8988T (cell line): ENCODE measurements around the gene TFE3.
A peak's percentile ranks its signal among the peaks of the same experiment; 100 is the strongest.

Experiments used
- DNase-seq: peaks from one replicate; pipeline ENCODE4 v3.0.0; 2011

TFE3 gene

DNA sequence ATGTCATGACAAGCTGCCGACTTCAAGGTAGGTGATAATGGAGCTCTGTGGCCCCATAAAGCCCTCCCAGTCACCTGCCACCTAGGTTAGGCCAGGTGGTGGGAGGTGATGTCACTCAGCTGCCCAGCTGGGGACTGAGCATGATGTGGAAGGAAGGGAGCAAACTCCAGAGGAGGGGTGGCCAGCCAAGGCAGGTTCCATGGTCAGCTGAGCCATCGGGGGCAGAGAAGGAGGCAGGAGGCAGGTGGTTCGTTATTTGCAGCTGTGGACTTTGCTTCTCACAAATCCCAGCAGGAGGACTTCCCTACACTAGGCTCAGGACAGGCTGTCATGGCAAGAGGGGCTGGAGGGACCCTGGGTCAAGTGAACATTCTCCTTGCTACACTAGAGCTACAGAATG lies 17.8 kb upstream of the TFE3 start:
- DNase-seq = no peak

DNA sequence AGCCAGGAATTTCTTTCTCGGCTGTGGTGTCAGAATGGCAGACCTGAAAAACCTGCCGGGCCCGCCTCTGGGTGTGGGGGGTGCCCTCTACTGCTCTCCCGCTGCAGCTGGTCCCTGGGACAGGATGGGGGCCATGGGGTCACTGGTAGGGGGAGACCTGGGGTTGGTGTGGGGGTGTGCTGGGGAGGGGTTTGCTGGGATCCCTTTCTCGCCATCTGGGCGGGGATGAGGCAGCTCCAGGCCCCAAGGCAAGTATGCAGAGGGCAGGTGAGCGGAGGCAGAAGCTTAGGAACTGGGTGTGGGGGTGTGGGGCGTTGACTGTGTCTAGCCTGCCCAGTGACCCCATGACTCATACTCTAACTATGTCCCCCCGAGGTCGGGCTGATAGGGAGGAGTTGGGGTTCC lies 16.5 kb upstream of the TFE3 start:
- peak; percentile 28 for DNase-seq

DNA sequence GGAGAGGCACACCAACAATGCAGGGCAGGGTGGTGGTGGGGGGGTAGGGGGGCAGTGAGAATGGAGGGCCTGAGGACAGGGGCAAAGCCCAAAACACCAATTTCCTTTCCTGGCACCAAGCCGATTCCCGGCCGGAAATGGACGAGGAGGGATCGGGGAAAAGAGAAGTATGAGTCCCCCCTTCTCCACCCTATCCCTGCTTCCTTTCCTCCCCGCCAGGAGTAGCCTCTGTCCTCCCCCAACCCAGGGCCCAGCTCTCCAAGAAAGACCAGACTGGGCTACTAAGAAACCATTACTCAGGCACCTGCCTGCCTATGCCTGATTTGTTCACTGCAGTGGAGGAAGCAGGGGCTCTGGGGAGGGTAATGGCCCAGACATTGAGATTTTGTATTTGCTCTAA lies 16.0 kb upstream of the TFE3 start:
- DNase-seq = no peak

DNA sequence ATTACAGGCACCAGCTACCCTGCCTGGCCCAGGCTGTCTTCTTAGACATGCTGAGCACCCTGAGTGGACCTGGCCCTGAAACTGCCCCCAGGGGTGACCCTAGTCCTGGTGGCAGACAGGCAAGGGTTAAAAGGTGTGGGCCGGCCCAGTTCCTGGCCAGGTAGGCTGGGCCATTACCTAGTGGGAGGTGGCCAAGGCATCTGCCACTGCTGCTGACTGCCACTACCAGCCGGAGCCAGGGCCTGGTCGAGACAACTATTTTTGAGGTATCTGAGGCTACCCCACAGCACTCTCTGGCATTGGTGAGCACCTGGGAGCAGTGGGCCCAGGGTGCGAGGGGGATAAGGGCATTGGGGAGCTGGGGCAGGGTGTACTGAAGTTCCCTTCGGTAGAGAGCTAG lies 15.6 kb upstream of the TFE3 start, which contains the start of gene CCDC120:
Gene CCDC120, plus strand, starts transcription at position 206 of the 400 bp plus-strand sequence. CDS start 3,043 bp downstream, outside the sequence.
- DNase-seq = no peak

DNA sequence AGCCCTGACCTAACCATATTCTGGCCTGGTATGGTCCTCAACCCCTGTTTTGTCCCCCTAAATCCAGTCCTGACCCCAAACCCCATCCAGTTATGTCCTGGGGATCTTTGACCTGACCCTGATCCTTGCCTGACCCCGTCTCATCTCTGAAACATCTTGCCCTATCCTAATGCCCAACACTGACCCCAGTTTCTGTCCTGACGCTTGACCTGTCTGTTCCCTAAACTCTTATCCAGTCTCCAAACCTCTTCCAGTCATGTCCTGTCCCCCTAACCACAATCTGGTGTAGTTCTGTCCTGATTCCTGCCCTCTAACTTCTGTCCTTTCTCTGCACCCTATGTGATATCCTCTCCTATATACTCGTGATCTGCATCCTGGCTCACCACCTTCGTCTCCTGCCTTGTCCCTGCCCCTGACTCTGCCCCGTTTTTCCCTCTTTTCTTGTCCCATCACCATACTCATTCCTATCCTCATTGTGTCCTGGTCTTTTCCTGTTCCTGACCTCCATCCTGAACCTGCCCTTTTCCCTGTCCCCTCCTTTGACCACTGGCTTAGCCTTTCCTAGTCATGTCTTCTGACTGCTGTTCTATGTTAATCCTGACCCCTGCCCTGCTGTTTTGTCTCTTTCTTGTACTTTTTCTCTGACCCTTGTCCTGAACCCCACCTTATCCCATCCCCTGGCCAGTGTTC lies 11.1 kb upstream of the TFE3 start:
- no peak for DNase-seq

DNA sequence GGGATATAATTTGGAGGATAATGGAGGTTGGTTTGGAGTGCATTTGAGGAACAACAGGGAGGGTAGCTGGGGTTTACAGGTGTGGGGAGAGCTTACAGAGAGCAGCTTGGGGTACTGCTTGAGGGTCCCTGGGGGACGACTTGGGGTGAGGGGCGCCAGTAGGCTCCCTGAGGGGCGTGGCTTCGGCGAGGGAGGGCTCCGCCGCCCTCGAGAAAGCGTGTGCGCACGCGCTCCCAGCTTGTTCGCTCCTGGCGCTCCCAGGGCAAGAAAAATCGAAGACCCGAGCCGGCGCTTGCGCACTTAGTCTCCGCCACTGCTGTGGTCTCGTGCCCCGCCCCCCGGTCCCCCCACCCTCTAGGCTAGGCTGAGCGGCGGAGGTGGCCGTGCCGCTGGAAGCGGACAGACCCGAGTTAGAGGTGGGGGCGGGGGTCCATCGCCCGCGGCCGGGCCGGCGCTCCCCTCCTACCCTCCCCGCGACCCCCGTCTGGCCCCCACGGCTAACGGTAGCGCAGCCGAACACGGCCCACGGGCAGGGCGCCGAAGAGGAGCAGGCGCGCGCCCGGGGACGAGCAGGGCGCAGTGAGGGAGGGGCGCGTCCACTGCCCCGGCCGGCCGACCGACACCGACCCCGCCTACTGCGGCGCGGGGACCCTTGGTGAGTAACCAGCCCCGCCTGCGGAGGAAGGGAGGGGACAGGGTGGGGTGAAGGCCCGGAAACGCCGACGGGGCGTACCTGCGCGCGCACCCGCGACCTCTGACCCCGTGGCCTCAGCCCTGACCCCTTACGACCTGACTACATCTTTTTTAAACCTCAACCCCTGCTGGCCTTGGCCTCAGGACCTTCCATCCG lies 10.3 kb upstream of the TFE3 start:
- DNase-seq = peak; percentile 72

DNA sequence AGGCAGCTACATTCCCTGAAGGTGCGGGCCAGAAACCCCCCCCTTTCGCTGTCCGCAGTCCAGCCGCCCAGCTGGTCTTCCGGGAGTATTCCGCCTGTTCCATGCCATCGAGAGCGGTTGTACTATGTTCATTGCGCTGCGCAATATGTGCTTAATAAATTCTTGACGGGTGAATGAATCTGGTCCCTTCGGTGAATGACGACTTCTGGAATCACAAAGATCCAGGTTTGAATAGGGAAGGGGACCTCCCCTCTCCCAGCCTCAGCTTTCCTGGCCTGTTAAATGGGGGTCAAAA lies 777 bp upstream of the TFE3 start:
- DNase-seq = no peak

DNA sequence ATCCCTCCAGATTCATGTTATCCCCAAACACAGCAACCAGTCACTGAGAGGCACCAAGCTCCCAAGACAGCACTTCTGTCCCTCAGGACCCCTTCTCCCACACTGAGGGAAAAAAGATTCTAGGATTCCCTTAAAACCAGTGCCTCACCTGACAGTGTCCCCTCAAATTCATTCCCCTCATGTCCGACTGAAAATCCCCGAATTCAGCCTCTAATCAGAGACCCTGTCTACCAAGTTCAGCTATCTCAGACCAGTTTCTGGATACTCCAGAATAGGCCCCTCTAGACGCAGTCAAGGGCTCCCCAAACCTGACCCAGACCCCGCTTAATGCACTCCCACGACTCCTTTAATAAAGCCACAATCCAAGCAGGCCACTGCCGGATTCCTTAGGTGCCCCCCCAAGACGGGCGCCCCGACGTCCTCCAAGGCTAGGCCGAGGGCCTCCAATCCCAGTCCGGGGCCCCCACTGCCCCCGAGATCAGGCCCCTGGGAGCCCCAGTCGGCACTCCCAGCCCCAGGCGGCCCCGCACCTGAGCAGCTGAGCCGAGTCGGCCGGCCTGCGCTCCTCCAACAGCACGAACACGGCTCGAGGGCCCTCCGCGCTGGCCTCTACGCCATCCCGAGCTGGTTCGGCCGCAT lies 457 bp downstream of the TFE3 start:
- no peak for DNase-seq

DNA sequence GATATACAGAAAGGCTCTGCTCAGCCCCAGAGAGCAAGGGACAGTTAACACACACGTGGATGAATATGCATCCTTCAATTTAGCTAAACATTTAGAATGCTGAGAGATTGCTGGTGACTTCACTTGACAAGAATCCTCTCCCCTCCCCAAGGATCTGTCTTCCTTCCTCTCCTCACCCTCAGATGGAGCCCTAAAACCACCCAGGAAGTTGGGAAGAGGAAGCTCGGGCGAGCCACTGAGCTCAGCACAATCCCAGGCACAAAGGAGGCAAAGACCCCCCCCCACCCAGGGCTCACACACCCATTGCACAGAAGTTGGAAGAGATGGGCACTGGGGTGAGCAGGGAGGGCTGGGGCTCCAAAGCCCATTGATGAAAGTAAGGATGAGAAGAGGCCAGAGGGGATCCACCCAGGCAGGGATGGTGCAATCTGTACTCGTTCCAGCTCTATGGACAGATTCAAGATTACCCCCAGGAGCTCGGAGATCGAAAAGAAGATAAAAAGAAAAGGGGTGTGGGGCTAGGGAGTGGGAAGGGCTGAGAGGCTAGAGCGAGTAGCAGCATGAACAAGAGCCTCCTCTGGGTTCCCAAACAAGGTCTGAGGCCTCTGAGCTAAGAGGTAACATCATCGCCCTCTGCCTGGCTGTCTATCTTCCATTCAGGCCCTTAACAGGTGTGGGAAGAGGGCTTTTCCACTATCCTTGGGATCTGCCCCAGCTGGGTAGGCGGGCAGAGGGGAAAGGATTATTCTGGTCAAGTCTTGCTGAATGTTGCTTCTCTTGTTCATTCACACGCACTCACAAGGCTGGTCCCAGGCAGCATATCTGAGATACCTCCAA lies 1.2 kb downstream of the TFE3 start:
- no peak for DNase-seq

DNA sequence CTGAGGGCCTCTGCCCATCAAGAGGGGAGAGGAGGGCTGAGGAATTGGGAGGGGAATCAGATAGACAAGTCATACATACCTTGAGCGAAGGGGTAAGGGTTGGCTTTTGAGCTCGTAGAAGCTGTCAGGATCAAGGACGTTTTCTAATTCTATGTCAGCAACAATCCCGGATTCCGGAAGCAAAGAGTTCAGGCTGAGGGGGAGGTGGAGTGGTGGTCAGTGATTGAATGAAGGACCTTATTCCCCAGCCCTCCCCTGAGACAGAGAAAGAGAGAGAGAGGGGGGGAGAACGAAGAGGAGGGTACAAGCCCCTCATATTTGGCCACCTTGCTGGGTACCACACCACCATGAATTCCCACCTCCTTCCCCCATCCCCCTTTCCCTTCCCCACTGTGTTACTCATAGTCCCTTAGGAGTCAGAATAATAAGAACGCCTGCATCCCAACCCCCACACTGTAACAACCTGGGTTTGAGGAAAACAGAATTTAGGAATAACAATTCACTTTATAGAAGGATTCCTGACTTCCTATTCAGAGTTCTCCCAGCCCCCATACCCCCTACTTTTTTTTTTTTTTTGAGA lies 2.7 kb downstream of the TFE3 start:
- no peak for DNase-seq

DNA sequence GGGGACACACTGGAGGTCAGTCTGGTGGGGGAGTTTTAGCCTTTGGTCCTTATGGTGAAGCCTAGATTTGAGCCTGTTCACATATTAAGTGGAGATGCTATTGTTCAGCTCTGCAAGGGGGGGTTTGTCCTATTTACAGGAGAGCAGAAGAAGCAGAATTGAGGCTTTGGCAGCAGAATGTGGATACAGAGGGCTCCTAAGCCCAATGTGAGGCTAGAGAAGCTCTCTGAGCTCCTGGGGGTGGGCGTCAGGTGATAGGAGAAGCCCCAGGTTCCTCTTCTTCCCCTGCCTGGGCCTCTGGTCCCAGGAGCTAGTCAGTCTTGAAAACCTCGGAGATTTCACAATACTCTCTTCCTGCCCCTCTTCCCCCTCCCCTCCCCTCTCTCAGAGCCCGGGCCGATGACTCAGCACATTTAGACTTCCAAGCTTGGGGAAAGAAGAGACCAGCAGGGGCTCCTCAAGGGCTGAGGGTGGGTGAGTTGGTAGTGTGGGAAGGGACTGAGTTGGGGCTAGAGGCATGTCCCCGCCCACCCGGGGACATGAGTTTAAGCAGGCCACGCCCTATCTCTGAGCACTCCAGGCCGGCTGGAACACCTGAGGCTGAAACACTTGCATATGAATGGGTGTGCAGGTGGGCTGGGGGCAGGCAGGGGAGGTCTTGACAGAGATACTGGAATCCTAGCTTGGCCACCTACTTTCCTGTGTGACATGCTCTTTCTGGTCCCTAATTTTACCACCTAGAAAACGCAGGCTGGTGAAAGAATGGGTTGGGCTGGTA lies 3.4 kb downstream of the TFE3 start:
- peak; percentile 80 for DNase-seq

DNA sequence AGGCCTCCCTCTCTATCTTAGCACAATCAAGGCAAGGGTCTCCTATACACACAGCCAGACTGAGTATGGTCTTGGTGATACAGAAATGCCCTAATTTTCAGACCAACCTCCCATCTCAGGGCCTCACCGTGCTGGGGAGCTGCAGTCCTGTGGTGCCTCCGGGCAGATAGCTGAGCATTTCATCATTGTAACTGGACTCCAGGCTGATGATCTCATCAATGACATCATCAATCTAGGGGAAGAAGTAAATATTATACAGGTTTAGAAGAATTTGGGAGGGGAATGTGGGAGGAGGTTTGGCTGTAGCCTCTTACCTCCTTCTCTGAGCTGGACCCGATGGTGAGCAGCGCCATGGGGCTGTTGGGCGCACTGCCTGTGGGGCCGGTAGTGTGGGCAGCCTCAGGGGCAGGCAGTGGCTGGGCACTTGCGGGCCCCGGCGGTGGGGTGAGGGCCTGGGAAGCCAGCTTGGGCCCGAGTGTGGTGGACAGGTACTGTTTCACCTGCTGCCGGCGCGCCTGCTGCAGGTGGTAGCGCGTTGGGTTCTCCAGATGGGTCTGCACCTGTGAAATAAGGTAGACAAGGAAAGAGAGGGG lies 5.2 kb downstream of the TFE3 start:
- no peak for DNase-seq

DNA sequence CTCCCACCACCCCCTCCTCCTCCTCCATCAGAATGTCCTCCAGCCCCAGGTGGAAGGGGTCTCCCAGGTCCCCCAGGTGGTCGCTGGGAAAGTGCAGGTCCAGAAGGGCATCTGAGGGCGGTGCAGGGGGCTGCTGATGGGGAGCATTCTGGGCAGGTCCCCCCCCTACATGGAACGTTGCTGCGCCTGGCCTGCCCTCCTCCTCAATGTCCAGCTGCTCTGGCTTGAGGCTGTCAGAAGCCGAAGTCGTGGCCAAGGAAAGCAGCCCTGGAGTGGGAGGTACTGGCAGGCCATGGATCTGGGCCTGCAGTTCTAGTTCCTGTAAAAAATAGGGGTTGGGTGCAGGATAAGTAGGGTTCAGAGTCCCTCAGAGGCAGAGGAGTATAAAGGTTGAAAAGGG lies 12.9 kb downstream of the TFE3 start:
- DNase-seq = no peak

DNA sequence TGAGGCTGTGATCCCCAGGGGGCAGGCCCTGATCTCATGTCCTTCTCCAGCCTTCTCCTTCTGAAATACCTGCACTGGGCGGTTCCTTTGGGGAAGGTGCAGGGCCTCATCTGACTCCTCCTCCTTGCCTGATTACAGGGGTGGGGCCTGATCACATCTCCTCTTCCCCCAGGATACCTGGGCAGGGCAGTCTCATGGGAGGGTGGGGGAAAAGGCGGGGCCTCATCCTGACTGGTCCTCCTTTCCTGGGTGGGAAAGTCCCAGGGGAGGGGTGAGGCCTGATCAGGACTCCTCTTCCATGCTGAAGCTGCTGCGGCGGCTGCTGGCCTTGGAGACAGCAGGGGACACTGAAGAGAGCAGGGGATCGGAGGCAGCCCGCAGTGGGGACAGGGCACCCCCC lies 13.3 kb downstream of the TFE3 start:
- no peak for DNase-seq

DNA sequence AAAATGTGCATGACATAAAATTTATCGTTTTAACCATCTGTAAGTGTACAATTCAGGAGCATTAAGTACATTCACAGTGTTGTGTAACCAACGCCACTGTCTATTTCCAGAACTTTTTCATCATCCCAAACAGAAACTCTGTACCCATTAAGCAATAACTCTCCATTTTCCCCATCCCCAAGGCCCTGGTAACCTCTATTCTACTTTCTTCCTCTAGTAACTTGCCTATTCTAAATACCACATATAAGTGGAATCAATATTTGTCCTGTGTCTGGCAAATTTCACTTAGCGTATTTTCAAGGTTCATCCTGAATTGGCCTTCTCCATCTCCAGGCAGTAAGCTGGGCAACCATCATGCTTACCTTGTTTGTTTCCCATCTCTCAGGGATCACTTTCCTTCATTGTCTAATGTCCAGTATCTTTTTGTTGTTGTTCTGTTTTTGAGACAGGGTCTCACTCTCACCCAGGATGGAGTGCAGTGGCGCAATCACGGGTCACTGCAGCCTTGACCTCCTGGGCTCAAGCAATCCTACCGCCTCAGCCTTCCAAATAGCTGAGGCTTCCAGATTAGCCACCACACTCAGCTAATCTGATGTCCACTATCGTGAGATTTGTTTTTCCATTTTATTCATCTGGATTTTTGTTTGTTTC lies 23.4 kb downstream of the TFE3 start:
- no peak for DNase-seq

DNA sequence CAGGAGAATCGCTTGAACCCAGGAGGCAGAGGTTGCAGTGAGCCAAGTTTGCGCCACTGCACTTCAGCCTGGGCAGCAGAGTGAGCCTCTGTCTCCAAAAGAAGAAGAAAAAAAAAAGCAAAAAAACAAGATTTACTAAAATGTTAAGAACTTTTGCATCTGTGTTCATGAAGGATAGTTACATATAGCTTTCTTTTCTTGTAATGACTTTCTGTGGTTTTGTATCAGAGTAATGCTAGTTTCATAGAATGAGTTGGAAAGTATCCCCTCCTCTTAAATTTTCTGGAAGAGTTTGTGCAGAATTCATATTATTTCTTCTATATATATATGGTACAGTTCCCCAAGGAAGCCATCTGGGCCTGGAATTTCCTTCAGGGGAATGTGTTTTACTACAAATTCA lies 24.1 kb downstream of the TFE3 start:
- DNase-seq = no peak

DNA sequence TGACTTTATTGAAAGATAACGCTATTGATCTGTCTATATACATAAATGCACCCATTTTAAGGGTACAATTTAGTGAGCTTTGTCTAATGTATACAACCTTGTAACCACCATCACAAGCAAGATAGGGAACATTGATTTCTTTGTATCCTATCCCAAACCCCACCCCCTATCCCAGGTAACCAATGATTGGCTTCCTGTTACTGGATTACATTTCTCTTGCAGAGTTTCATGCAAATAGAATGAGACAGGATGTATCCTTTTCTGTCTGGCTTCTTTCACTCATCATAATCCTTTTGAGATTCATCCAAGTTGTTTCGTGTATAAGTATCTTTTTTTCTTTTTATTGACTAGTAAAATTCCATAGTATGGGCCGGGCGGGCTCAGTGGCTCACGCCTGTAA lies 39.5 kb downstream of the TFE3 start:
- DNase-seq = no peak

DNA sequence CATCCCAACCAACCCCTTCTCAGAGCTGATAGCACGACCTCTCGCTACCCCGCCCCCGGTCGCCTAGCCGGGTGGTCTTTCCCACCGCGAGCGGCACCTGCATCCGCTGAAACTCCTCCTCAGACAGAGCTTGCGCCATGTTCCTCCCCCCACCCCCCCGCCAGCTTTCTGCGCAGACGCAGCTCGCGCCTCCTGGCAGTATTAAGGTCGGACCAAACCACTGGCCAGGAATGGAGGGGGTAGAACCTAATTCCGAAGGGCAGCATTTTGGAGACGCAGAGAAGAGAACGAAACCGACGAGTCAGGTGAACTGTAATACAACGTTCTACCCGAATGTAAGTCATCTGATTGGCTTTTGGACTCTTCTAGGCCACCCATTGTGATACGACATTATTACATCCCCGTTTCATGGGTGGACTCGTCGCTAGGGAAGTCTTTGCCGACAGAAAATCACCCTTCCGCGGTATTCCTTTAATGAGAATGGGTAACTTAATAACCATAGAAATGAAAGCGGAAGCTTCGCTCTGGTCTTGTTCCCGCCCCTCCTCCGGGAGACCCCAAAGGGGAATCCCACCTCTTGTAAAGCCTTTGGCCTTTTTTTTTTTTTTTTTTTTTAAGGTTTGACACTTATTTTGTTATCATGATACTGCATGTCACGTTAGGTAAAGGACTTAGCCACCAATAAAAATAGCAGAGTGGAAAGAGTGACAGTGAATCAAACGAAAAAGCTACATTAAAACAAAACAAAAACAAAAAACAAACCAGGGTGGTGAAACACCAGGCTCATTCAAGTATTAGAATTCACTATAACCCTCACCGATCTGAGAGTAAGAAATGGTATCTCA lies 40.8 kb downstream of the TFE3 start, which contains the start of gene GRIPAP1:
Gene GRIPAP1, minus strand, starts transcription at position 174 of the 845 bp plus-strand sequence. Its CDS starts 35 bp downstream, at position 139.
- peak; percentile 77 for DNase-seq

DNA sequence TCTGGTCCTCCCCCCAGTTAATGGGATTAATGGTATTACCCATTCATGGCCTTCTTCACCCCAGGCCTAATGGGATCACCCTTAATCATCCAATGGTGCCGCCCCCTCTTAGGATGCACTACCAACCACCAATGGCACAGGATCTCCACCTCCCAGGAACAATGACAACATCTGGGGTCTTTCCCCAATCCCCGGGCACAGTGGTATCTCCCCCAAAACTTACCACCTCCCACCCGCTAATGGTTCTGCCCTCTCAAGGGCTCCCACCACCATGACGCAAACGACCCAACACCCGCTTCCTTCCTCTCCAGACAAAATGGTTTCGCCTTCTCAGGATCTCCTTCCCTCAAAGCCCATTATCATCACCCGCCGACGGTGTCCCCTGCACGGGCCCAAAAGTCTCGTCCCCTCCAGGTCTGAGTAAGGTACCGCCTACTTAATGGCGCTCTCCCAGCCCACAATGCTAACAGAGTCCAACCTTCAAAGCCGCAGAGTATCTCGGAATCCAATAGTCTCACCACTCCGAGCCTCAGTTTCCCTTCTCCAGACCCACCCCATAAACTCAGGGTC lies 41.6 kb downstream of the TFE3 start:
- peak; percentile 39 for DNase-seq

DNA sequence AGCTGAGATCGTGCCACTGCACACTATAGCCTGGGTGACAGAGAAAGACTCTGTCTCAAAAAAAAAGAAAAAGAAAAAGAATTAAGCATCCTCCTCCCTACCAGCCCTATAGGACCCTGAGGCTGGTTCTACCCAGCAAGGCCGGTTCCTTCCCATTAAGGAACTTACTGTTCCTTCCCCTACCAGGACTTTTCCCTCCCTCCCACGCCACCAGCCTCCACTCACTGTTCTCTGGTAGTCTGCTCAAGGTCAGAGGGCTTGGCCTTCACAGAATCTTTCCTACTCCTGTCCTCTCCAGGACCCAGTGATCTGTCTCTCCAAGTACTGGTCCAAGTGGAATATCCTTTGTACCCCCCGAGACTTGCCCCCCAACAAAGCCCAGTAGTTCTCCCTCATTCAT lies 42.5 kb downstream of the TFE3 start:
- no peak for DNase-seq
